Mucosa of descending colon (tissue), 3 donors: ENCODE data around the gene F9. TPM values are rescaled to one million over a fixed set of nuclear protein-coding genes. Genes with fewer than 3 reads are reported as not detected.

ENCODE experiments used
- ATAC-seq: fragments of 200-7000 bp; cut with Tn5 transposase; one replicate; pipeline ENCODE4 v1.9.1; 2020; ENCODE audit warnings: mild to moderate bottlenecking, moderate library complexity
- DNase-seq, 3 donors: peaks; one replicate each; pipeline ENCODE4 v3.0.0-alpha.2; 2020
- H3K36me3 ChIP-seq: fragments of 200-600 bp; one replicate; pipeline ENCODE4 v1.8.0; 2021; ENCODE audit warnings: low read depth, mild to moderate bottlenecking
- H3K4me1 ChIP-seq: fragments of 200-600 bp; one replicate; pipeline ENCODE4 v1.8.0; 2021; ENCODE audit warnings: low read depth, mild to moderate bottlenecking
- H3K4me3 ChIP-seq: fragments of 200-600 bp; one replicate; pipeline ENCODE4 v1.8.0; 2021; ENCODE audit warnings: mild to moderate bottlenecking
- H3K9me3 ChIP-seq: fragments of 200-600 bp; one replicate; pipeline ENCODE4 v1.8.0; 2021; ENCODE audit warnings: mild to moderate bottlenecking
- CTCF ChIP-seq: fragments of 200-600 bp; IDR thresholded peaks from one replicate; pipeline ENCODE4 v1.8.0; 2022; ENCODE audit warnings: antibody characterized with exemption, mild to moderate bottlenecking
- intact Hi-C, 2 donors: fragments of 100-400 bp; cut with DNase I in 1 of 2; cut with micrococcal nuclease in 1 of 2; formaldehyde crosslinking; loops; one replicate each; pipeline versions ENCODE4 v1.11.0 to v1.11.1; 2022; cut with DNase I, micrococcal nuclease
- long read RNA-seq, 2 donors: library from polyadenylated mRNA; unstranded; transcript quantifications; one replicate each; pipeline ENCODE4 v2.0.0, GENCODE V29; 2019 to 2021
- total RNA-seq, 3 donors: library from RNA; stranded (reverse); fragmentation: NEBNext Ultra II Directional in 2 of 3; extraction: Animal tissue kit (Norgen Biotek cat#: 25700) in 2 of 3; gene quantifications; one replicate each; pipeline versions ENCODE4 v1.2.1 to v1.2.4, GENCODE V29; 2021 to 2023
- donor health status: DM: no; HTN: no; CAD: no; lungs with moderate emphysema.
- donor health status: DM: no; HTN: no; CAD: no.
- donor health status: DM: no; HTN: yes; CAD: no.

The F9 gene
- total RNA-seq, result not detected
- long read RNA-seq, donor 1, result 0 reads
- long read RNA-seq, donor 2, result 0 reads

GRCh38 chrX:139530550-139530949 lies at the start of gene F9:
TSS of gene F9 (plus strand) at chrX:139530739. CDS start at chrX:139530765, 26 bp downstream.
- Histone ChIP-seq H3K9me3 (no peaks in the 10 kb centered on the region), H3K4me1 (no peaks in the 10 kb centered on the region), H3K4me3 (no peak within 1 kb of the TSS), H3K36me3 (no peaks in the 10 kb centered on the region)
- intact Hi-C loops, result no loop called here
- DNase-seq (no peak), ATAC-seq (no peak)
- no peak for TF ChIP-seq CTCF

GRCh38 chrX:139483699-139484098 lies 46.8 kb upstream of the F9 start:
- no peak for TF ChIP-seq CTCF
- ATAC-seq (no peak), DNase-seq (no peak)
- Histone ChIP-seq H3K36me3 (no peaks in the 10 kb centered on the region), H3K4me3 (no peak overlapping the region), H3K9me3 (no peaks in the 10 kb centered on the region), H3K4me1 (no peaks in the 10 kb centered on the region)
- intact Hi-C loops, result no loop called here

- Histone ChIP-seq H3K9me3 (no peaks in the 10 kb centered on the region), H3K4me1 (no peaks in the 10 kb centered on the region), H3K36me3 (no peaks in the 10 kb centered on the region), H3K4me3 (no peak overlapping the region)
- intact Hi-C loops, result no loop called here
- DNase-seq (no peak), ATAC-seq (no peak)
- no peak for TF ChIP-seq CTCF
These were observed 45.9 kb upstream of the F9 start for GRCh38 chrX:139484591-139484990.

GRCh38 chrX:139495324-139495723 lies 35.2 kb upstream of the F9 start:
- H3K4me1 ChIP-seq, result no peaks in the 10 kb centered on the region
- H3K9me3 ChIP-seq, result no peaks in the 10 kb centered on the region
- H3K36me3 ChIP-seq, result no peaks in the 10 kb centered on the region
- H3K4me3 ChIP-seq, result no peak overlapping the region
- intact Hi-C loops, result no loop called here
- DNase-seq (no peak), ATAC-seq (no peak)
- no peak for TF ChIP-seq CTCF

- Histone ChIP-seq H3K9me3 (no peaks in the 10 kb centered on the region), H3K4me3 (no peak overlapping the region), H3K4me1 (no peaks in the 10 kb centered on the region), H3K36me3 (no peaks in the 10 kb centered on the region)
- TF ChIP-seq CTCF, result no peak
- intact Hi-C loops, result no loop called here
- DNase-seq (no peak), ATAC-seq (no peak)
These were observed 24.2 kb upstream of the F9 start for GRCh38 chrX:139506333-139506732.

- TF ChIP-seq CTCF, result no peak
- intact Hi-C loops, result no loop called here
- H3K4me3 ChIP-seq, result no peak overlapping the region
- DNase-seq, result no peak
- no peak for ATAC-seq
- no peaks in the 10 kb centered on the region for H3K4me1 ChIP-seq
- no peaks in the 10 kb centered on the region for H3K36me3 ChIP-seq
- no peaks in the 10 kb centered on the region for H3K9me3 ChIP-seq
These were observed 22.4 kb upstream of the F9 start for GRCh38 chrX:139508099-139508498.
